ENCODE results near the gene CYTIP.

Gene CYTIP

DNA sequence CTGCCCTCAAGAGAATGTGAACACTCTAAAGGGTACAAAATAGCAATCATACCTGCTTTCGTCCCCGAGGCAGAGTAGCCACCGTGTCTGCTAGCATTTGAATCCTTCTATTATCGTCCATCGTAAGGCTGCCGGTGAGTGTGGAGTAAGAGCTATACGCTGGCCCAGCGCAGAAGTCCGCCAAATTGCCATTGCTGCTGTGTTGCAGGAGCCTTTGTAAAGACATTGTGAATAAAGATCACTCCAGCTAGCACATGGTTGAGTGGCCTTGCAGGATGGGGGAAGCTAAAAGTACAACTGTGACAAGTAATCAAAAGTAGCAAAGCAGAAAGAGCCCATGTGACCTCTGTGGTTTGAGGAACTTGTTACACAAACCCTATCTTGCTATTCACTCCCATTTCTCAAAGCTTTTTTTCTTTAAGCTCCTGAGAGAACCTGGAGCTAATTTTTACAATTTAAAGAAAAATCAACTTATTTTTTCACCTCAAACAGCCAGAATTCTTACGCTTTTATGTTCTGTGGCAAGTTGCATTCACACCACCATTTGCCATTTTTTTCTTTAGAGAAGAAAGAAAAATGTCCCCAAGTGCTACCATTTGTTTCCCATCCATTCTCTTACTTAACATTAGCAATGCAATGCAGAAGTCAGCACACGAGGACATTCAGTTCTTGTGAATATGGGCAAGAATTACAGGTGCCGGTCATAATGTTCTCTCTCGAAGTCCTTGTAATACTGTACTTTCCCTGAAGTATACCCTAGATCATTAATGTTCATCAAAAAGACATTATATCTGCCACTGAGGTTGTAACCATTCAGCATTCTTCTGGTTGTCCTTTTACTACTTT, at the start of gene CYTIP:
Gene CYTIP (minus strand): TSS at position 295 of the 846 bp plus-strand sequence. CDS start 69 bp downstream, at position 226.
- DNase-seq (ENCODE audit: low read depth in 3 of 3) = peak in 2 of 3 experiments; percentile 42 to 47

- DNase-seq (ENCODE audit: low read depth in 3 of 3) = peak; percentile 35 to 67 (median 55)
Observed at GRCh38 chr2:157492189-157492773, 48.4 kb upstream of the CYTIP start.

GRCh38 chr2:157489983-157490382, 46.1 kb upstream of the CYTIP start:
- DNase-seq (ENCODE audit: low read depth in 3 of 3) = no peak

DNA sequence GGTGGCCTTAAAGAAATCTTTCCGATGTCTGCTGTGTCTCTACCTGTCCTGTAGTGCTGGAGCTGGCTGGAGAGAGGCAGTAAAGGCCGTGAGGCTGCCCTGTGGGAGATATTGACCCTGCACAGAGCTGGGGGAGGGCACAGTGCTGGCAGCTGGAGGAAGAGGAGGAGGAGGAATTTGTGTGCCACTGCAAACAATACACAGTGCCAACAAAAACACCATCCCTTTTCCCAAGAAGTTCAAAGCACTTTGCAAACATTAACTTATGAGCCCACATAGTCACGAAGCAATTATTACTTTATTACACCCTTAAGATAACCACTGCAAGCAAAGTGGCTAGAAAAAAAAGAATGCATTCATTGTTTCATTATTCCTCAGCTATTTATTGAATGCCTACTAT, 45.0 kb upstream of the CYTIP start:
- no peak for DNase-seq (ENCODE audit: low read depth in 3 of 3)

GRCh38 chr2:157487747-157488146, 43.9 kb upstream of the CYTIP start:
- DNase-seq (ENCODE audit: low read depth in 3 of 3) = no peak

- no peak for DNase-seq (ENCODE audit: low read depth in 3 of 3)
Observed at GRCh38 chr2:157487271-157487610, 43.4 kb upstream of the CYTIP start.

GRCh38 chr2:157486596-157487270, 42.8 kb upstream of the CYTIP start:
- no peak for DNase-seq (ENCODE audit: low read depth in 3 of 3)

GRCh38 chr2:157480182-157480961, 36.5 kb upstream of the CYTIP start:
- peak in 1 of 3 experiments; percentile 48 for DNase-seq (ENCODE audit: low read depth in 3 of 3)

DNA sequence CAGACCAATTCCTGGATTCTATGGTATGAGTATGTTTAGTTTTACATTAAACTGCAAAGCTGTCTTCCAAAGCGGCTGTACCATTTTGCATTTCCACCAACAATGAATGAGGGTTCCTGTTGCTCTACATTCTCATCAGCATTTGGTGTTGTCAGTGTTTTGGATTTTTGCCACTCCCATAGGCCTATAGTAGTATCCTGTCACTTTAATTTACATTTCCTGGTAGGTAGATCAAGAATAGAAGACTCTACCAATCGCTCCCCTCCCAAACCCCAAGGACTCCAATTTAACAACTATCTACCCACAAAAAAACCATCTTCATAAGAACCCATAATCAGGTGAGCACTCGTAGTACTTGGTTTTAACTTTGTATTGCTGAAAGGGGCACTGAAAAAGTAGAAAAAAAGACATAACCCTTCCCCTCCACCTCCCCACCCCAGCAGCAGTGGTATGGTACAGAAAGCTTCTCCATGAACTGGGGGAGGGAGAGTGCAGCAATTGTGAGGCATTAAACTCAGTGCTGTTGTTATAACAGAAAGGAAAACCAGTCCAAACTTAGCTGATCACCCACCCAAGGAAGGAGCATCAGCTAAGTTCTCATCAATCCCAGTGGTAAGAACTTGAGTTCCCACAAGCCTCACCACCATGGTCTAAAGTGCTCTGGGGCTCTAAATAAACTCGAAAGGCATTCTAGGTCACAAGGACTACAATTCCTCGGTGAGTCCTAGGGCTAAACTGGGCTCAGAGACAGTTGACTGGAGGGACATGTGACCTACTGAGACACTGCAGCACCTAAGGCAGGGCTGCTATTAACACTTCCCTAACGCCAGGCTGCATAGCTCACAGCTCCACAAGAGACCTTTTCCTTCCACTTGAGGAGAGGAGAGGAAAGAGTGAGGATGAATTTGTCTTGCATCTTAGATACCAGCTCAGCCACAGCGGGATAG, 35.5 kb upstream of the CYTIP start:
- no peak for DNase-seq (ENCODE audit: low read depth in 3 of 3)

GRCh38 chr2:157477919-157478318, 34.0 kb upstream of the CYTIP start:
- DNase-seq (ENCODE audit: low read depth in 3 of 3) = no peak

GRCh38 chr2:157476953-157477709, 33.2 kb upstream of the CYTIP start:
- no peak for DNase-seq (ENCODE audit: low read depth in 3 of 3)

GRCh38 chr2:157475722-157476390, 32.0 kb upstream of the CYTIP start:
- DNase-seq (ENCODE audit: low read depth in 3 of 3) = no peak

- no peak for DNase-seq (ENCODE audit: low read depth in 3 of 3)
Observed at GRCh38 chr2:157473581-157473980, 29.7 kb upstream of the CYTIP start.

DNA sequence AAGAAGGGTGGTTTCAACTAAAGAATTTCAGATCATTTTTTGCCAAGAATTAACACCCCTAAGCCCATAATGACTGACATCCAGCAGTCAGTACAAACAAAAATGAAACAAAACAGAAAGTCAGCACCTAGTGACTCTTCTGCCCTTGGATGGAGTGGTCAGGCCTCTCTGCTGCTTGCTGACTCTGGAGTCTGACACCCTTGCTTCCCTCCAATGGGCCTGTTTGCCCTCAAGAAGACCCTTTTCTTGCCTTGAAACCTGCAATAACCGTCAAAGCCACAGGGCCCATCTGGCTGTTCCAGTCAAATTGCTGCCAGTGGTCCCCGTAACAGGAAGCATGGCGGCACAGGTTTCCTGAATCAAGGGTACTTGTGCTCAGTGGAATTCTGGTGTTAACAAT, 27.2 kb upstream of the CYTIP start:
- no peak for DNase-seq (ENCODE audit: low read depth in 3 of 3)

DNA sequence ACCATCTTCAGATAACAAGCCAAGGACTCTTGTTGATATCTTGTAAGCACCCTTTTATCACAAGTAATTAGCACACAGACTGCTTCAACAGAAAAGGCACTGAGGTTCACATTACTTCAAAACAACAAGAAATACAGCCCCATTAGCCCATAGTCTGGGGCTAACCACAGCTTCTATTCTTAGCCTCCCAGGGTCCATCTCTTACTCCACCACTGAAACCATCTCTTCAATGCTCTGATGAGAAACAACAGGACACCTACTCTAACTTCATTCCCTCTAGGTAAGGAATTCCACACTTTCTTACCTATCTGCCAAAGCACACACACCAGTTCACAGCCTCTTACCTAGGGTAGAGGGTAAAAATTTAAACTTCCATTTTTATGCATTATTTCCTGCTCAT, 26.4 kb upstream of the CYTIP start:
- DNase-seq (ENCODE audit: low read depth in 3 of 3) = no peak

- DNase-seq (ENCODE audit: low read depth in 3 of 3) = no peak
Observed at GRCh38 chr2:157469726-157470125, 25.8 kb upstream of the CYTIP start.

DNA sequence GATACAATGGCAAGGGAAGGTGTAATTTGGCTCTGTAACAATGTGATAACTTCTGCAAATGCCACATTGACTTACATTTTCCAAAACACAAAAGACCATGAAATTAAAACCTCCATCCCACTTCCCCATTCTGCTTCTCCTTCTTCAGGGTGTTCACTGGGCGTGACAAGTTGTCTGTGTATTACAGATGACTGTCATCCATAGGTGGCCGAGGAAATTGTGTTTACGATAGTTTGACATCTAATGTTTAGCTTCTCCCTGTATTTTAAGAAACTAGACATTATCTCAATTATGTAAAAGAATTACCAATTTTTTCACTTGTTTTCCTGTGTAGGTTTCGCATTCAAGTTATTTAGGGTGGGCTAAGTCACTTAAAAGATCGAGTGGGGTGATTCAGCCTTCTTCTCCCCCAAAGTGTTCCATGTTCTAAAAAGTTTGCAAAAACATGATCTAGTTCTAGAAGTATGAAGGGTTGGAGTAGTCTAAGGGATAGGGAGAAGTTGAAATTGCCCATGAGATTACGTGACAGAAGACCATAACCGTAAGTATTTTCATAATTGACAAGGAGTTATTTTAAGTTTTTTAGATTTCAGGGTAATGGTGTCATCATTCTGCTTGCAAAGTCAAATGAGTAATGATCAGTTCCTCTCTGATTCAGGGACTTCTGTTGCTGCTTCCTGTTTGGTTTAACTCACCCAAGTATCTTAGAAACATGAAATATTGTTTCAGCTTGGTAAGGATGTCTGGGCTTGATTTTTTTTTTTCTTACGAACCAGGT, 25.2 kb upstream of the CYTIP start:
- DNase-seq (ENCODE audit: low read depth in 3 of 3) = no peak

- DNase-seq (ENCODE audit: low read depth in 3 of 3) = peak in 1 of 3 experiments; percentile 44
Observed at GRCh38 chr2:157466764-157467163, 22.9 kb upstream of the CYTIP start.

GRCh38 chr2:157465554-157465953, 21.7 kb upstream of the CYTIP start:
- no peak for DNase-seq (ENCODE audit: low read depth in 3 of 3)
